H9 (cell line): ENCODE results near the gene PSTPIP1. TPM values are rescaled to one million over a fixed set of nuclear protein-coding genes. Genes with fewer than 3 reads are reported as not detected.
A peak's percentile ranks its signal among the peaks of the same experiment; 100 is the strongest.

Experiments used
- DNase-seq: peaks from one replicate; pipeline ENCODE4 v3.0.0-alpha.2; 2017
- H2AFZ ChIP-seq: one replicate; pipeline ENCODE4 v1.6.1; 2013; ENCODE audit warnings: mild to moderate bottlenecking, low read length, control low read depth, moderate library complexity
- H2AK5ac ChIP-seq: 2 replicates; pipeline ENCODE4 v1.6.1; 2013; ENCODE audit warnings: low read length, control low read depth, mixed read lengths; ENCODE audit not compliant: insufficient read length
- H2BK120ac ChIP-seq: one replicate; pipeline ENCODE4 v1.6.1; 2013; ENCODE audit warnings: low read depth, mild to moderate bottlenecking, low read length, control low read depth, inconsistent platforms; ENCODE audit not compliant: poor library complexity, severe bottlenecking
- H2BK12ac ChIP-seq: 2 replicates; pipeline ENCODE4 v1.6.1; 2013; ENCODE audit warnings: low read length, control low read depth, mixed read lengths, low read depth; ENCODE audit not compliant: insufficient read length
- H2BK15ac ChIP-seq: 2 replicates; pipeline ENCODE4 v1.6.1; 2013; ENCODE audit warnings: low read depth, low read length, control low read depth
- H2BK20ac ChIP-seq: one replicate; pipeline ENCODE4 v1.6.1; 2013; ENCODE audit warnings: low read depth, mild to moderate bottlenecking, low read length, control low read depth, inconsistent platforms; ENCODE audit not compliant: poor library complexity, severe bottlenecking
- H2BK5ac ChIP-seq: 2 replicates; pipeline ENCODE4 v1.6.1; 2013; ENCODE audit warnings: low read length, control low read depth, mixed read lengths; ENCODE audit not compliant: insufficient read length
- H3K14ac ChIP-seq: 2 replicates; pipeline ENCODE4 v1.6.1; 2013; ENCODE audit warnings: low read length, control low read depth; ENCODE audit not compliant: insufficient read depth
- H3K18ac ChIP-seq: 2 replicates; pipeline ENCODE4 v1.6.1; 2013; ENCODE audit warnings: low read depth, mild to moderate bottlenecking, mixed read lengths, low read length, control low read depth; ENCODE audit not compliant: insufficient read length
- H3K23ac ChIP-seq: 2 replicates; pipeline ENCODE4 v1.6.1; 2013; ENCODE audit warnings: low read length, control low read depth, mixed read lengths, low read depth; ENCODE audit not compliant: insufficient read length
- H3K23me2 ChIP-seq: 2 replicates; pipeline ENCODE4 v1.6.1; 2013; ENCODE audit warnings: low read depth, mild to moderate bottlenecking, mixed read lengths, low read length, control low read depth; ENCODE audit not compliant: insufficient read length, poor library complexity, severe bottlenecking
- H3K27ac ChIP-seq: 2 replicates; pipeline ENCODE4 v1.5.1; 2013; ENCODE audit warnings: low read length, control low read depth, mixed read lengths, low read depth; ENCODE audit not compliant: insufficient read length
- H3K27me3 ChIP-seq: 2 replicates; pipeline ENCODE4 v1.6.1; 2013; ENCODE audit warnings: low read length, control low read depth, inconsistent platforms; ENCODE audit not compliant: insufficient read depth
- H3K4ac ChIP-seq: 2 replicates; pipeline ENCODE4 v1.6.1; 2013; ENCODE audit warnings: low read depth, mild to moderate bottlenecking, control low read depth, inconsistent platforms, low read length, moderate library complexity
- H3K4me1 ChIP-seq: 2 replicates; pipeline ENCODE4 v1.6.1; 2013; ENCODE audit warnings: low read length, control low read depth, inconsistent platforms; ENCODE audit not compliant: insufficient read depth
- H3K4me2 ChIP-seq: 2 replicates; pipeline ENCODE4 v1.6.1; 2013; ENCODE audit warnings: low read length, control low read depth, mixed read lengths; ENCODE audit not compliant: insufficient read length, insufficient read depth
- H3K56ac ChIP-seq: 2 replicates; pipeline ENCODE4 v1.6.1; 2013; ENCODE audit warnings: low read depth, mild to moderate bottlenecking, mixed read lengths, low read length, control low read depth; ENCODE audit not compliant: insufficient read length
- H3K79me1 ChIP-seq: 2 replicates; pipeline ENCODE4 v1.6.1; 2013; ENCODE audit warnings: low read depth, mild to moderate bottlenecking, moderate library complexity, low read length, control low read depth, inconsistent platforms; ENCODE audit not compliant: insufficient read depth, poor library complexity, severe bottlenecking
- H3K79me2 ChIP-seq: 2 replicates; pipeline ENCODE4 v1.6.1; 2013; ENCODE audit warnings: low read length, control low read depth, inconsistent platforms; ENCODE audit not compliant: insufficient read depth
- H3K9ac ChIP-seq: 2 replicates; pipeline ENCODE4 v1.6.1; 2013; ENCODE audit warnings: low read length, control low read depth, mixed read lengths; ENCODE audit not compliant: insufficient read length; ENCODE audit errors: extremely low read depth
- H3K9me3 ChIP-seq: one replicate; pipeline ENCODE4 v1.6.1; 2013; ENCODE audit warnings: low read depth, low read length, inconsistent platforms; ENCODE audit not compliant: control insufficient read depth
- H3T11ph ChIP-seq: one replicate; pipeline ENCODE4 v1.6.1; 2013; ENCODE audit warnings: mild to moderate bottlenecking, low read length, control low read depth, inconsistent platforms
- H4K20me1 ChIP-seq: one replicate; pipeline ENCODE4 v1.6.1; 2013; ENCODE audit not compliant: control insufficient read depth, insufficient read length, insufficient read depth
- H4K5ac ChIP-seq: 2 replicates; pipeline ENCODE4 v1.6.1; 2013; ENCODE audit warnings: low read depth, mild to moderate bottlenecking, mixed read lengths, low read length, control low read depth; ENCODE audit not compliant: insufficient read length
- H4K8ac ChIP-seq: replicated peaks from 2 replicates; pipeline ENCODE4 v1.6.1; 2013; ENCODE audit warnings: low read length, control low read depth, mixed read lengths, low read depth; ENCODE audit not compliant: insufficient read length
- H4K91ac ChIP-seq: 2 replicates; pipeline ENCODE4 v1.6.1; 2013; ENCODE audit warnings: low read depth, mild to moderate bottlenecking, moderate library complexity, mixed read lengths, low read length, control low read depth; ENCODE audit not compliant: insufficient read length
- H3K27ac Mint-ChIP-seq, 3 experiments: 2 replicates in 2 of 3; 3 replicates in 1 of 3; pipeline ENCODE4 v1.8.0; 2020 to 2021; ENCODE audit warnings: mixed read lengths in 3 of 3, mild to moderate bottlenecking in 1 of 3, moderate library complexity in 1 of 3
- H3K27me3 Mint-ChIP-seq: 2 replicates; pipeline ENCODE4 v1.8.0; 2021; ENCODE audit warnings: low read depth, mild to moderate bottlenecking, moderate library complexity, mixed read lengths
- H3K36me3 Mint-ChIP-seq, 3 experiments: 2 replicates in 2 of 3; 3 replicates in 1 of 3; pipeline ENCODE4 v1.8.0; 2020 to 2021; ENCODE audit warnings: low read depth in 3 of 3, mixed read lengths in 3 of 3; ENCODE audit not compliant: insufficient read depth in 1 of 3
- H3K4me1 Mint-ChIP-seq, 2 experiments: 2 replicates each; pipeline ENCODE4 v1.8.0; 2020; ENCODE audit warnings: mixed read lengths in 2 of 2
- H3K4me3 Mint-ChIP-seq, 2 experiments: 2 replicates in 1 of 2; 3 replicates in 1 of 2; pipeline ENCODE4 v1.8.0; 2020 to 2021; ENCODE audit warnings: mild to moderate bottlenecking in 2 of 2, mixed read lengths in 2 of 2, moderate library complexity in 1 of 2
- H3K9me3 Mint-ChIP-seq, 2 experiments: 2 replicates in 1 of 2; 3 replicates in 1 of 2; pipeline ENCODE4 v1.8.0; 2020; ENCODE audit warnings: mild to moderate bottlenecking in 2 of 2, mixed read lengths in 2 of 2, moderate library complexity in 1 of 2
- WGBS: extraction: QIAGEN DNeasy Blood & Tissue Kit; methylation state at CpG from one replicate; pipeline ENCODE4 v1.1.7; 2013; ENCODE audit warnings: missing lambda C conversion rate, low lambda C conversion rate, mixed read lengths; ENCODE audit not compliant: insufficient read length; ENCODE audit errors: extremely low coverage; 5-methylcytosine and 5-hydroxymethylcytosine counted together
- total RNA-seq: library from RNA; stranded (reverse); gene quantifications from 2 replicates; pipeline ENCODE4 v1.2.1, GENCODE V29; 2021
- TF ChIP-seq, protein P1 (sequence below): fragments of 200-600 bp; sonication (generic); conservative IDR thresholded peaks from 3 replicates; pipeline ENCODE4 v1.8.0; 2021; ENCODE audit warnings: antibody characterized with exemption, mild to moderate bottlenecking

The PSTPIP1 gene
- total RNA-seq, 1 experiment from 2014 or later: 1.8 TPM

DNA sequence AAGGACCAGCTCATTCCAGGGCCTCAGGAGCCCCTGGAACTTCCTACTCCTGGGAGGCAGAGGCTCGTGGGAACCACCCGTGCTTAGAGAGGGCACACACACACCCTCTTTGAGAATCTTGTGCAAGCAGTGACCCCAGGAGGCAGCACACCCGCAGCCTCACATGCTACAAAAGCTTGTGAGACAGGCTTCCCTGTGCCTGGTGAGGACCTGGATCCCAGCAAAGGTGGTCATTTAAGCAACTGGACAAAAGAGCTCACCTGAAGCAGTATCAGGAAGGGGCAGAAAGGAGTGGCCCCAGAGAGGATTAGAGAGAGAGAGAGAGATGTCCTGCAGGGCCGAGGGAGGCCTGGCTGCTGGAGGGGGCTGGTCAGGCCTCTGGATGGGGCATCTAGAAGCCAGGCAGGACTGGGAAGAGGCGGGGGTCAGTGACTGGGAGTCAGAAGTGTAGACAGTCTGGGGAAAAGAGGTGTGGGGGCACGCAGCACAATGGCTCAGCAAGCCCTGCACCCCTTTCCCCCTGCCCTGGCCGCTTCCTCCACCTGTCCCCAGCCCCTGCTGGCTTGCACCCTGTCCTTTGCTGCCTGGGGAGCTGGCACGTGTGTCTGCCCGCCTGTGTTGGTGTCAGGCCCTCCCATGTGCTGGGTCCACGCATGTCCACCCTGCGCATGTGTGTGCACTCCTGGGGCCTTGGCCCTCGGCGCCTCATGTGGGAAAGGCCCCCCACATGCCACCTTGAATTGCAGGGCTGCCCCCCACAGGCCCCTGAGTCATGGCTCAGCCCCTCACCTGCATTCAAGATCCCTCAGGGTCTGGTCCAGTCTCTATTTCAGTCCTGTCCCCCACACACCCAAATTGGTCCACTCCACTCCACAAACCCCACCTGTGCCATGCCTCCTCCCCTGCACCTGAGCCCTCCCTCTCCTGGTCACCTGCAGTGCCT lies 39.1 kb downstream of the PSTPIP1 start:
- H3K4me2 ChIP-seq: no peak overlapping the region
- H3T11ph ChIP-seq: no peak overlapping the region
- no peaks in the 10 kb centered on the region for H3K4me1 ChIP-seq
- Mint-ChIP-seq H3K4me3 (no peak overlapping the region; a peak in 1 of 5 replicates), H3K36me3 (peaks cover 6 to 12% (median 9%) of the 10 kb centered on the region in 3 experiments; a peak in 6 of 7 replicates), H3K27me3 (peaks cover 4% of the 10 kb centered on the region), H3K9me3 (peaks cover 7 to 10% of the 10 kb centered on the region in 2 experiments), H3K27ac (peak overlapping the region; percentile 55 to 77 (median 65); a peak in 5 of 7 replicates), H3K4me1 (peaks cover 13 to 27% of the 10 kb centered on the region in 2 experiments)
- no peaks in the 10 kb centered on the region for H3K27me3 ChIP-seq
- H3K79me1 ChIP-seq: no peaks in the 10 kb centered on the region
- no peak overlapping the region for H3K9ac ChIP-seq
- no peak overlapping the region for H2BK15ac ChIP-seq
- H3K9me3 ChIP-seq: no peaks in the 10 kb centered on the region
- no peak overlapping the region for H3K56ac ChIP-seq
- H3K23me2 ChIP-seq: no peaks in the 10 kb centered on the region
- H2BK20ac ChIP-seq: no peak overlapping the region
- no peaks in the 10 kb centered on the region for H4K20me1 ChIP-seq
- no CpG with 5 or more reads among the region's 13 CpGs for WGBS
- no peak overlapping the region for H2BK12ac ChIP-seq
- no peak overlapping the region for H3K14ac ChIP-seq
- TF ChIP-seq, protein P1, sequence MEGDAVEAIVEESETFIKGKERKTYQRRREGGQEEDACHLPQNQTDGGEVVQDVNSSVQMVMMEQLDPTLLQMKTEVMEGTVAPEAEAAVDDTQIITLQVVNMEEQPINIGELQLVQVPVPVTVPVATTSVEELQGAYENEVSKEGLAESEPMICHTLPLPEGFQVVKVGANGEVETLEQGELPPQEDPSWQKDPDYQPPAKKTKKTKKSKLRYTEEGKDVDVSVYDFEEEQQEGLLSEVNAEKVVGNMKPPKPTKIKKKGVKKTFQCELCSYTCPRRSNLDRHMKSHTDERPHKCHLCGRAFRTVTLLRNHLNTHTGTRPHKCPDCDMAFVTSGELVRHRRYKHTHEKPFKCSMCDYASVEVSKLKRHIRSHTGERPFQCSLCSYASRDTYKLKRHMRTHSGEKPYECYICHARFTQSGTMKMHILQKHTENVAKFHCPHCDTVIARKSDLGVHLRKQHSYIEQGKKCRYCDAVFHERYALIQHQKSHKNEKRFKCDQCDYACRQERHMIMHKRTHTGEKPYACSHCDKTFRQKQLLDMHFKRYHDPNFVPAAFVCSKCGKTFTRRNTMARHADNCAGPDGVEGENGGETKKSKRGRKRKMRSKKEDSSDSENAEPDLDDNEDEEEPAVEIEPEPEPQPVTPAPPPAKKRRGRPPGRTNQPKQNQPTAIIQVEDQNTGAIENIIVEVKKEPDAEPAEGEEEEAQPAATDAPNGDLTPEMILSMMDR: no peak
- H3K18ac ChIP-seq: no peak overlapping the region
- no peak overlapping the region for H4K91ac ChIP-seq
- H3K23ac ChIP-seq: no peak overlapping the region
- H3K4ac ChIP-seq: no peak overlapping the region
- H2BK120ac ChIP-seq: no peak overlapping the region
- no peak overlapping the region for H4K5ac ChIP-seq
- H2AFZ ChIP-seq: no peak overlapping the region
- H2BK5ac ChIP-seq: no peak overlapping the region
- no peak overlapping the region for H3K27ac ChIP-seq
- no peak overlapping the region for H4K8ac ChIP-seq
- H2AK5ac ChIP-seq: no peak overlapping the region
- H3K79me2 ChIP-seq: no peaks in the 10 kb centered on the region
- no peak for DNase-seq
